GM18502 (cell line): Measurements from ENCODE around the gene MAP3K20.

Source experiments
- ATAC-seq: cut with Tn5 transposase; IDR thresholded peaks from one replicate; pipeline ENCODE4 v1.9.1; 2021; ENCODE audit warnings: mild to moderate bottlenecking; ENCODE audit not compliant: unreplicated experiment, poor library complexity

The MAP3K20 gene

GRCh38 chr2:173221132-173221695, 145.6 kb downstream of the MAP3K20 start:
- ATAC-seq, result no peak

GRCh38 chr2:173221937-173222594, 146.4 kb downstream of the MAP3K20 start:
- ATAC-seq, result no peak

- ATAC-seq, result no peak
Measured at GRCh38 chr2:173223871-173224270, 148.2 kb downstream of the MAP3K20 start.

GRCh38 chr2:173226899-173227698, 151.5 kb downstream of the MAP3K20 start:
- ATAC-seq, result no peak

- ATAC-seq, result no peak
Measured at GRCh38 chr2:173229086-173229485, 153.4 kb downstream of the MAP3K20 start.

- no peak for ATAC-seq
Measured at GRCh38 chr2:173230181-173230580, 154.5 kb downstream of the MAP3K20 start.

GRCh38 chr2:173231042-173231441, 155.4 kb downstream of the MAP3K20 start:
- no peak for ATAC-seq

GRCh38 chr2:173231465-173231864, 155.8 kb downstream of the MAP3K20 start:
- no peak for ATAC-seq

GRCh38 chr2:173232956-173233744, 157.5 kb downstream of the MAP3K20 start:
- ATAC-seq, result no peak

- no peak for ATAC-seq
Measured at GRCh38 chr2:173235947-173236803, 160.5 kb downstream of the MAP3K20 start.

- ATAC-seq, result no peak
Measured at GRCh38 chr2:173238385-173238784, 162.7 kb downstream of the MAP3K20 start.

- ATAC-seq, result no peak
Measured at GRCh38 chr2:173238831-173239230, 163.2 kb downstream of the MAP3K20 start.

- ATAC-seq, result peak; percentile 97
Measured at GRCh38 chr2:173239644-173240043, 164.0 kb downstream of the MAP3K20 start.

- ATAC-seq, result peak; percentile 19
Measured at GRCh38 chr2:173240083-173240482, 164.4 kb downstream of the MAP3K20 start.

GRCh38 chr2:173241643-173242042, 166.0 kb downstream of the MAP3K20 start:
- no peak for ATAC-seq

- ATAC-seq, result no peak
Measured at GRCh38 chr2:173247156-173247555, 171.5 kb downstream of the MAP3K20 start.

- ATAC-seq, result no peak
Measured at GRCh38 chr2:173248381-173248780, 172.7 kb downstream of the MAP3K20 start.

GRCh38 chr2:173249661-173250641, 174.3 kb downstream of the MAP3K20 start:
- no peak for ATAC-seq

GRCh38 chr2:173251225-173251624, 175.6 kb downstream of the MAP3K20 start:
- ATAC-seq, result no peak
